Lower lobe of right lung (tissue), 2 donors: Measurements from ENCODE around the gene VKORC1L1. TPM values are rescaled to one million over a fixed set of nuclear protein-coding genes. Genes with fewer than 3 reads are reported as not detected.
"Not testable (repeated sequence)": the region's sequence is repeated elsewhere in the genome, so short reads cannot be mapped to it uniquely, and the experiment has no call there.

Experiments
- ATAC-seq, 2 donors: fragments of 200-7000 bp; cut with Tn5 transposase; one replicate each; pipeline ENCODE4 v1.9.1; 2020 to 2022; ENCODE audit warnings: mild to moderate bottlenecking in 2 of 2, moderate library complexity in 2 of 2
- DNase-seq: peaks from one replicate; pipeline ENCODE4 v3.0.0-alpha.2; 2020
- H3K27ac ChIP-seq: fragments of 200-600 bp; one replicate; pipeline ENCODE4 v1.8.0; 2022
- H3K27me3 ChIP-seq: fragments of 200-600 bp; one replicate; pipeline ENCODE4 v1.8.0; 2022; ENCODE audit warnings: low read depth
- H3K36me3 ChIP-seq: fragments of 200-600 bp; one replicate; pipeline ENCODE4 v1.8.0; 2022; ENCODE audit warnings: mild to moderate bottlenecking
- H3K4me1 ChIP-seq: fragments of 200-600 bp; one replicate; pipeline ENCODE4 v1.8.0; 2022
- H3K4me3 ChIP-seq: fragments of 200-600 bp; one replicate; pipeline ENCODE4 v1.8.0; 2022; ENCODE audit warnings: mild to moderate bottlenecking
- H3K9me3 ChIP-seq: fragments of 200-600 bp; one replicate; pipeline ENCODE4 v1.8.0; 2022
- intact Hi-C: fragments of 100-400 bp; cut with DNase I; formaldehyde crosslinking; loops from one replicate; pipeline ENCODE4 v1.11.0; 2022
- total RNA-seq: library from RNA; stranded (reverse); fragmentation: NEBNext Ultra II Directional; extraction: Animal tissue kit (Norgen Biotek cat#: 25700); gene quantifications from one replicate; pipeline ENCODE4 v1.2.1, GENCODE V29; 2021
- TF ChIP-seq, protein P1 (sequence below): fragments of 200-600 bp; IDR thresholded peaks from one replicate; pipeline ENCODE4 v1.8.0; 2022; ENCODE audit warnings: antibody characterized with exemption, mild to moderate bottlenecking
- donor health status: DM: no; HTN: yes; CAD: no; lungs with severe emphysema.

The VKORC1L1 gene
- total RNA-seq, 1 donor from 2014 or later, result 35.2 TPM

DNA sequence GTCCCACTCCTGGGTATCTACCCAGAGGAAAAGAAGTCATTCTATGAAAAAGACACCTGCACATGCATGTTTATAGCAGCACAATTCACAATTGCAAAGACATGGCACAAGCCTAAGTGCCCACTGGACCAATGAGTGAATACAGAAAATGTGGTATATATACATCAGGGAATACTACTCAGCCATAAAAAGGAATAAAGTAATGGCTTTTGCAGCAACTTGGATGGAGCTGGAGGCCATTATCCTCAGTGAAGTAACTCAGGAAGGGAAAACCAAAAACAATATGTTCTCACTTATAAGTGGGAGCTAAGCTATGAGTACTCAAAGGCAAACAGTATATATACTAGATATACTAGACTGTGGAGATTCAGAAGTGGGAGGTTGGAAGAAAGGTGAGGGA is 53.7 kb downstream of the VKORC1L1 start:
- ATAC-seq (no peak), DNase-seq (no peak)
- H3K27me3 ChIP-seq, result no peaks in the 10 kb centered on the region
- H3K9me3 ChIP-seq, result no peaks in the 10 kb centered on the region
- TF ChIP-seq, protein P1, sequence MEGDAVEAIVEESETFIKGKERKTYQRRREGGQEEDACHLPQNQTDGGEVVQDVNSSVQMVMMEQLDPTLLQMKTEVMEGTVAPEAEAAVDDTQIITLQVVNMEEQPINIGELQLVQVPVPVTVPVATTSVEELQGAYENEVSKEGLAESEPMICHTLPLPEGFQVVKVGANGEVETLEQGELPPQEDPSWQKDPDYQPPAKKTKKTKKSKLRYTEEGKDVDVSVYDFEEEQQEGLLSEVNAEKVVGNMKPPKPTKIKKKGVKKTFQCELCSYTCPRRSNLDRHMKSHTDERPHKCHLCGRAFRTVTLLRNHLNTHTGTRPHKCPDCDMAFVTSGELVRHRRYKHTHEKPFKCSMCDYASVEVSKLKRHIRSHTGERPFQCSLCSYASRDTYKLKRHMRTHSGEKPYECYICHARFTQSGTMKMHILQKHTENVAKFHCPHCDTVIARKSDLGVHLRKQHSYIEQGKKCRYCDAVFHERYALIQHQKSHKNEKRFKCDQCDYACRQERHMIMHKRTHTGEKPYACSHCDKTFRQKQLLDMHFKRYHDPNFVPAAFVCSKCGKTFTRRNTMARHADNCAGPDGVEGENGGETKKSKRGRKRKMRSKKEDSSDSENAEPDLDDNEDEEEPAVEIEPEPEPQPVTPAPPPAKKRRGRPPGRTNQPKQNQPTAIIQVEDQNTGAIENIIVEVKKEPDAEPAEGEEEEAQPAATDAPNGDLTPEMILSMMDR, result no peak
- no peak overlapping the region for H3K27ac ChIP-seq
- intact Hi-C loops, result no loop called here
- H3K36me3 ChIP-seq, result no peaks in the 10 kb centered on the region
- no peak overlapping the region for H3K4me3 ChIP-seq
- no peaks in the 10 kb centered on the region for H3K4me1 ChIP-seq

- intact Hi-C loops, result no loop called here
- DNase-seq (no peak), ATAC-seq (peak; percentile 51 to 62)
- Histone ChIP-seq H3K4me1 (no peaks in the 10 kb centered on the region), H3K4me3 (no peak overlapping the region), H3K27me3 (no peaks in the 10 kb centered on the region), H3K27ac (no peak overlapping the region), H3K36me3 (no peaks in the 10 kb centered on the region), H3K9me3 (no peaks in the 10 kb centered on the region)
- TF ChIP-seq, protein P1, result no peak
Observed at GRCh38 chr7:65927489-65928448, 54.9 kb downstream of the VKORC1L1 start.

DNA sequence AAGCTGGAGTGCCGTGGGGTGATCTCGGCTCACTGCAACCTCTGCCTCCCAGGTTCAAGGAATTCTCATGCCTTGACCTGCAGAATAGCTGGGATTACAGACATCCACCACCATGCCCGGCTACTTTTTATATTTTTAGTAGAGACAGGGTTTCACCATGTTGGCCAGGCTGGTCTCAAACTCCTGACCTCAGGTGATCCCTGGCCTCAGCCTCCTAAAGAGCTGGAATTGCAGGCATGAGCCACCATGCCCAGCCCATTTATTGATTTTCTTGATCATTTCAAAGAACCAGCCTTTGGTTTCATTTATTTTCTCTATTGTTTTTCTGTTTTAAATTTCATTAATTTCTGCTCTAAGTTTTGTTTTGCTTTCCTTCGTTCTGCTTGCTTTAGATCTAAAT is 58.8 kb downstream of the VKORC1L1 start:
- no peaks in the 10 kb centered on the region for H3K4me1 ChIP-seq
- intact Hi-C loops, result no loop called here
- H3K36me3 ChIP-seq, result no peaks in the 10 kb centered on the region
- H3K9me3 ChIP-seq, result no peaks in the 10 kb centered on the region
- no peak overlapping the region for H3K4me3 ChIP-seq
- H3K27me3 ChIP-seq, result no peaks in the 10 kb centered on the region
- DNase-seq (no peak), ATAC-seq (no peak)
- H3K27ac ChIP-seq, result no peak overlapping the region
- TF ChIP-seq, protein P1, result no peak

- H3K4me1 ChIP-seq, result no peaks in the 10 kb centered on the region
- no peak overlapping the region for H3K4me3 ChIP-seq
- DNase-seq (no peak), ATAC-seq (no peak)
- H3K9me3 ChIP-seq, result no peaks in the 10 kb centered on the region
- no peak overlapping the region for H3K27ac ChIP-seq
- H3K27me3 ChIP-seq, result no peaks in the 10 kb centered on the region
- TF ChIP-seq, protein P1, result no peak
- peaks cover 9% of the 10 kb centered on the region for H3K36me3 ChIP-seq
- intact Hi-C loops, result no loop called here
Observed at GRCh38 chr7:65937296-65937695, 64.4 kb downstream of the VKORC1L1 start.

- H3K27ac ChIP-seq, result no peak overlapping the region
- no peaks in the 10 kb centered on the region for H3K27me3 ChIP-seq
- intact Hi-C loops, result no loop called here
- DNase-seq (no peak), ATAC-seq (no peak)
- peaks cover 9% of the 10 kb centered on the region for H3K36me3 ChIP-seq
- TF ChIP-seq, protein P1, result no peak
- H3K4me1 ChIP-seq, result no peaks in the 10 kb centered on the region
- no peaks in the 10 kb centered on the region for H3K9me3 ChIP-seq
- no peak overlapping the region for H3K4me3 ChIP-seq
Observed at GRCh38 chr7:65938336-65938895, 65.5 kb downstream of the VKORC1L1 start.

GRCh38 chr7:65945787-65946186 is 72.9 kb downstream of the VKORC1L1 start:
- H3K27ac ChIP-seq, H3K36me3 ChIP-seq, H3K9me3 ChIP-seq, H3K4me1 ChIP-seq, DNase-seq, H3K4me3 ChIP-seq, ATAC-seq, H3K27me3 ChIP-seq, intact Hi-C loops: not testable (repeated sequence)
